ENCODE data around the gene CORO1A. TPM values are rescaled to one million over a fixed set of nuclear protein-coding genes. Genes with fewer than 3 reads are reported as not detected.
"Not testable (repeated sequence)": the region's sequence is repeated elsewhere in the genome, so short reads cannot be mapped to it uniquely, and the experiment has no call there.

Gene CORO1A
- total RNA-seq, 1 donor from 2014 or later = 25.2 TPM

DNA sequence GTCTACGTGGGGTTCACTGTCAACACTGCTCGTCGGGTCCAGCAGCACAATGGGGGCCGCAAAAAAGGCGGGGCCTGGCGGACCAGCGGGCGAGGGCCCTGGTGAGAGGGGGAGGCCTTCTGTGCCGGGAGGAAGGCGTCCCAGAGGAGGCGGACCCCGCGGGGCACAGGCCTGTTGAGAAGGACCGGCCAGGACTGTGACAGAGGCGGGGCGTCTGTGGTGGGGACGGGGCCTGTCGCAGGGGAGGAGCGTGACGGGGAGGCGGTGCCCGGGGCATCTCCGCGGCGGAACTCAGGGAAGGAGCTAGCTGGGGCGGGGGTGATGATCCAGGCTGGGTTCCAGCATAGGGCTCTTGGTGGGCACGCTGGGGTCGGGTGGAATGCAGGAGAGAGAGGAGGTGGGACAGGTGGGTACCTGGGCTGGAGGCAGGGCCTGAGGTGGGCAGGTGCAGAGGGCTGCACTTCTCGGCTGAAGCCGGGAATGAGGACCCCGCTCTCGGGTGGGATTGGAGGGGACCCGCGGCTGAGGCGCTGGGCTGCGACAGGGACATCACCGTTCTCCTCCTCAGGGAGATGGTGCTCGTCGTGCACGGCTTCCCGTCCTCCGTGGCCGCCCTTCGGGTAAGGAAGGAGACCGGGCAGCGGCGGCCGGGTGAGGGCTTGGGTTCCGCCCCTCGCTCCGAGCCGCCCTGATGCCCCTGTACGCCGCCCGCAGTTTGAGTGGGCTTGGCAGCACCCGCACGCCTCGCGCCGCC lies 10.9 kb downstream of the CORO1A start:
- DNase-seq (ENCODE audit: low read depth, low spot score); H3K4me3 Mint-ChIP-seq; H3K27ac Mint-ChIP-seq (ENCODE audit: unreplicated experiment); H3K27me3 Mint-ChIP-seq (ENCODE audit: low read depth); H3K9me3 Mint-ChIP-seq; H3K36me3 Mint-ChIP-seq (ENCODE audit: low read depth); H3K4me1 Mint-ChIP-seq: not testable (repeated sequence)

DNA sequence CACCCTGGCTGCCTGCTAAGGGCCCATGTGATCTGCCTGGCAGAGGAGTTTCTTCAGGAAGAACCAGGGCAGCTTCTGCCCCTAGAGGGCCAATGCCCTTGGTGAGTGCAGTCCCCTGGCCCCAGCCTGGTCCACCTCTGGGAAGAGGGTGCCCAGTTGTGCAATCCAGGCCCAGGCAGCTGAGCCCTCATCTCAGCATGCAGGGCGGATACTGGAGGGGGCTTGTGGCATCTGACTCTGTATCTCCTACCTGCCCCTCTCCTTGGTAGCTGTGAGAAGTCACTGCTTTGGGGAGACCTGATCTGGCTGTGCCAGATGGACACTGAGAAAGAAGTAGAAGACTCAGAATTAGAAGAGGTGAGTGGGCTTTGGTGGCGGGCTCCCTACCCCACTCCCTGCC lies 13.6 kb downstream of the CORO1A start:
- not testable (repeated sequence) for H3K36me3 Mint-ChIP-seq (ENCODE audit: low read depth); DNase-seq (ENCODE audit: low read depth, low spot score); H3K27ac Mint-ChIP-seq (ENCODE audit: unreplicated experiment); H3K9me3 Mint-ChIP-seq; H3K4me1 Mint-ChIP-seq; H3K4me3 Mint-ChIP-seq; H3K27me3 Mint-ChIP-seq (ENCODE audit: low read depth)

DNA sequence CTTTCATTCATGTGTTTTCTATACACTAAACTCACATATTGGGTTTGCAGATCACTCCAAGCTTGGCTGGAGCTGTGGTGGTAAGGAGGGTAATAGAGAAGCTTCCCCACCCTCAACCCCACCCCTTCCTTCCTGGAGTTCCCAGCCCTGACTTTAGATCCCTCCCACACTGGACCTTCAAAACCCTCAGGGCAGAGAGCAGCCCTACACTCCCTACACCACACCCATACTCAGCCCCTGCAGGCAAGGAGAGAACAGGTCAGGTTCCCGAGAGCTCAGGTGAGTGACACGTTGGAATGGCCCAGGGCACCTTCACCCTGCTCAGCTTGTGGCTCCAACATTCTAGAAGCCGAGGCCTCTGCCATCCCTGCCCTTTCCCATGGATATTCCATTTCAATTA lies 15.6 kb downstream of the CORO1A start, which contains the start of gene SULT1A3:
TSS of gene SULT1A3 (plus strand) at position 207 of the 400 bp plus-strand sequence. CDS start 1,474 bp downstream, outside the sequence.
- DNase-seq (ENCODE audit: low read depth, low spot score); H3K4me1 Mint-ChIP-seq; H3K36me3 Mint-ChIP-seq (ENCODE audit: low read depth); H3K27me3 Mint-ChIP-seq (ENCODE audit: low read depth); H3K9me3 Mint-ChIP-seq; H3K4me3 Mint-ChIP-seq; H3K27ac Mint-ChIP-seq (ENCODE audit: unreplicated experiment): not testable (repeated sequence)

DNA sequence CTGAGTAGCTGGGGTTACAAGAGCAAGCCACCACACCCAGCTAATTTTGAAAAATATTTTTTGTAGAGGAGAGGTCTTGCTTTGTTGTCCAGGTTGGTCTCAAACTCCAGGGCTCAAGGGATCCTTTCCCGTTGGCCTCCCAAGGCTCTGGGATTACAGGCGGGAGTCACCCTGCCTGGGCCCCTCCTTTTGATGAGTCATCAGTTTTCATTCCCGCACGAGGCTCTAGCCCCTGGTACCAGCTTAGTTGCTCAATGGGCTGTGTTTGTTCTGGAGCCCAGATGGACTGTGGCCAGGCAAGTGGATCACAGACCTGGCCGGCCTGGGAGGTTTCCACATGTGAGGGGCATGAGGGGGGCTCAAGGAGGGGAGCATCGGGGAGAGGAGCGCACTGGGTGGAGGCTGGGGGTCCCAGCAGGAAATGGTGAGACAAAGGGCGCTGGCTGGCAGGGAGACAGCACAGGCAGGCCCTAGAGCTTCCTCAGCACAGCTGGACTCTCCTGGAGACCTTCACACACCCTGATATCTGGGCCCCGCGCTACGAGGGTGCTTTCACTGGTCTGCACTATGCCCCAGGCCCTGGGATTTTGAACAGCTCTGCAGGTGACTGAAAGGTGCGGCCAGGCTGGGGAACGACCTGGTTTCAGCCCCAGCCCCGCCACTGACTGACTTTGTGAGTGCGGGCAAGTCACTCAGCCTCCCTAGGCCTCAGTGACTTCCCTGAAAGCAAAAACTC lies 16.4 kb downstream of the CORO1A start:
- H3K4me3 Mint-ChIP-seq; H3K36me3 Mint-ChIP-seq (ENCODE audit: low read depth); H3K9me3 Mint-ChIP-seq; H3K27me3 Mint-ChIP-seq (ENCODE audit: low read depth); H3K4me1 Mint-ChIP-seq; H3K27ac Mint-ChIP-seq (ENCODE audit: unreplicated experiment); DNase-seq (ENCODE audit: low read depth, low spot score): not testable (repeated sequence)

DNA sequence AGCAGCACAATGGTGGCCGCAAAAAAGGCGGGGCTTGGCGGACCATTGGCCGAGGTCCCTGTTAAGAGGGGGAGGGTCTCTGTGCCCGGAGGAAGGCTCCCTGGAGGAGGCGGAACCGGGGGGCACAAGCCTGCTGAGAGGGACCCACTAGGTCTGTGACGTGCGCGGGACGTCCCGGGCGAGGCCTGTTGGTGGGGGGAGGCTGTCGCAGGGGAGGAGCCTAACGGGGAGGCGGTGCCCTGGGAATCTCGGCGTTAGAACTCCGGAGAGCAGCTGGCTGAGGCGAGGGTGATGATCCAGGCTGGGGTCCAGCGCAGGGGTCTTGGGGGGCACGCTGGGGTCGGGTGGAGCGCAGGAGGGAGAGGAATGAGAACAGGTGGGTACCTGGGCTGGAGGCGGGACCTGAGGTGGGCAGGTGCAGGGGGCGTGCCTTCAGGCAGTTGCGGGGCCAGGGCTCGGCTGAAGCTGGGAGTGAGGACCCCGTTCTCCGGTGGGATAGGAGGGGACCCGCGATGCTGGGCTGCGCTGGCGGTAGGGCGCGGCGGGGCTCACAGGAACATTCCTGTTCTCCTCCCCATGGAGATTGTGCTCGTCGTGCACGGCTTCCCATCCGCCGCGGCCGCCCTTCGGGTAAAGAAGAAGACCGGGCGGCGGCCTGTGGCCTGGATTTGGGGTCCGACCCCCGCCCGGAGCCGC lies 22.3 kb downstream of the CORO1A start:
- not testable (repeated sequence) for H3K9me3 Mint-ChIP-seq; H3K27ac Mint-ChIP-seq (ENCODE audit: unreplicated experiment); H3K4me1 Mint-ChIP-seq; H3K36me3 Mint-ChIP-seq (ENCODE audit: low read depth); H3K4me3 Mint-ChIP-seq; H3K27me3 Mint-ChIP-seq (ENCODE audit: low read depth)
- DNase-seq (ENCODE audit: low read depth, low spot score) = peak; percentile 4

DNA sequence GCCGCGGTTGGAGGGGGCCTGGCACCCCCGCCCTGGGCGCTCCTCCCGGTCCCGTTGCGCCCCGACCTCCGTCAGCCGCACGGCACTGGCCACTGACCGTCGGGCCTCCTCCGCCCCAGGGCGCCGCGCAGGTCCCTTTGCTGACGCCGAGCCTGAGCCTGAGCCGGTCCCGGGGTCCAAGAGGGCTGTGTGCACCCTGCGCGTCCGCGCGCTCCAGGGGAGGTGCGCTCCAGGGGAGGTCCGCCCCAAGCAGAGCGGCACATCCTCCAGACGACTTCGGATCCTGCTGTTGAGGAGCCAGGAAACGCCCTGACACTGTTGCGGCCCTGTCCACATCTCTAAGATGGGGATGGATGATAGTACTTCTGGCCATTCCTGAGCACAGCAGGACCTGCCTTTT lies 22.9 kb downstream of the CORO1A start:
- not testable (repeated sequence) for H3K9me3 Mint-ChIP-seq; H3K4me3 Mint-ChIP-seq; H3K36me3 Mint-ChIP-seq (ENCODE audit: low read depth); DNase-seq (ENCODE audit: low read depth, low spot score); H3K4me1 Mint-ChIP-seq; H3K27me3 Mint-ChIP-seq (ENCODE audit: low read depth); H3K27ac Mint-ChIP-seq (ENCODE audit: unreplicated experiment)

DNA sequence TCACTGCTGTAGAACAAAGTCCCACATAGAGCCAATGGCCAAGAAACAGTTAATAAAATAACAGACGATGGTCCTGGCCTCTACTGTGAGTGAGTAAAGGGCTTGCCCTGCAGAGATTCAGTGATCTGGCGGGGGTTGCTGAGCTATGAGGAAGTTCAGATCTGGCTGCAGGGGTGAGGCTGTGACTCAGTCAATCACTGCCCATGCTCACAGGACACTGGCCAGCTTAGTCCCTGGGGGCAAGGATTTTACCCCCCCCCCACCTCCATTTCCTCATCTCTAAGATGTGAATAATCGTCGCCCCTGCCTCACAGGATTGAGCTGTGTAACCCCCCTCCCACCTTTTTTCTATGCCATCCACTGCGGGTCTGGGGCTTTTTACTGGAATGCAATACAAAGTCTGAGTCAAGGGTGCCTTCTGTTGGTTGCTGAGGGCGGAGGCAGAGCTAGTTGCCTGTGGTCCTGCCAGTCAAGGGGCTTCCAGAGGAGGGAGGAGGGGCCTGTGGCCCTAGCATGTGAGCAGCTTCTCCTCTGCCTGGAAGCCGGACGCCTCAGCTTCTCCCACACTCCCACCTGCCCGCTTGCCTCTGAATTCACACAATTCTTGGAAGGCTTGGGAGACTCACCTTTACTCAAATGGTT lies 23.8 kb downstream of the CORO1A start:
- not testable (repeated sequence) for H3K36me3 Mint-ChIP-seq (ENCODE audit: low read depth); H3K9me3 Mint-ChIP-seq; H3K4me1 Mint-ChIP-seq; DNase-seq (ENCODE audit: low read depth, low spot score); H3K27ac Mint-ChIP-seq (ENCODE audit: unreplicated experiment); H3K27me3 Mint-ChIP-seq (ENCODE audit: low read depth); H3K4me3 Mint-ChIP-seq

DNA sequence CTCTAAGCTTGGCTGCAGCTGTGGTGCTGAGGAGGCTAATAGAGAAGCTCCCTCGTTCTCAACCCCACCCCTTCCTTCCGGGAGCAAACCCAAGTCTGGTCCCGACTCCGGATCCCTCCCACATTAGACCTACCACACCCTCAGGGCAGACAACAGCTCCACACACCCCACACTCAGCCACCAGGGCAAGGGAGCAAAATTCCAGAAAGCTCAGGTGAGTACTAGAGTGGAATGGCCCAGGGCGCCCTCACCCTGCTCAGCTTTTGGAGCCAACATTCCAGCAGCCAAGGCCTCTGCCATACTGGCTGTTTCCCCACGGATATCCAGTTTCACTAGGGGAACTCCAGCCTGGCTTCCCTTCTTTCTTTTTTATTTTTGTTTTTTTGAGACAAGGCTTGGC lies 25.6 kb downstream of the CORO1A start:
- H3K27ac Mint-ChIP-seq (ENCODE audit: unreplicated experiment); H3K36me3 Mint-ChIP-seq (ENCODE audit: low read depth); H3K4me3 Mint-ChIP-seq; H3K27me3 Mint-ChIP-seq (ENCODE audit: low read depth); H3K9me3 Mint-ChIP-seq; H3K4me1 Mint-ChIP-seq; DNase-seq (ENCODE audit: low read depth, low spot score): not testable (repeated sequence)

DNA sequence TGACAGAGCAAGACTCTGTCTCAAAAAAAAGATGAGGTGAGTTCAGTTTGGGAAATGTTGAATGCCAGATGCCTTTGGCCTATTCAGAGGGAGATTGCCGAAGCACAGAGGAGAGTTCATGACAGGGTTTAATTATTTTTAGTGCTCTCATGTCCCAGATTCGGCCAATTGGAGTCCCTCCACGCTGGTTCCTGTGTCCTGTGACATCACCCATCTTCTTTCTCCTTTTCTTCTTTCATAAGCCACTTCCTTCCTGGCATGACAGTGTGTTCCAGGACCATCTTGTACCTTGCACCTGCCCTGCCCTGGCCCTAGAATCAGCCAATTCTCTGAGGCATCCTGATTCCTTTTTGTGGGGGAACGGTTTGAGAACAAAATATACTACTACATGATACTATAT lies 28.0 kb downstream of the CORO1A start:
- H3K27me3 Mint-ChIP-seq (ENCODE audit: low read depth); H3K4me1 Mint-ChIP-seq; DNase-seq (ENCODE audit: low read depth, low spot score); H3K36me3 Mint-ChIP-seq (ENCODE audit: low read depth); H3K9me3 Mint-ChIP-seq; H3K27ac Mint-ChIP-seq (ENCODE audit: unreplicated experiment); H3K4me3 Mint-ChIP-seq: not testable (repeated sequence)

DNA sequence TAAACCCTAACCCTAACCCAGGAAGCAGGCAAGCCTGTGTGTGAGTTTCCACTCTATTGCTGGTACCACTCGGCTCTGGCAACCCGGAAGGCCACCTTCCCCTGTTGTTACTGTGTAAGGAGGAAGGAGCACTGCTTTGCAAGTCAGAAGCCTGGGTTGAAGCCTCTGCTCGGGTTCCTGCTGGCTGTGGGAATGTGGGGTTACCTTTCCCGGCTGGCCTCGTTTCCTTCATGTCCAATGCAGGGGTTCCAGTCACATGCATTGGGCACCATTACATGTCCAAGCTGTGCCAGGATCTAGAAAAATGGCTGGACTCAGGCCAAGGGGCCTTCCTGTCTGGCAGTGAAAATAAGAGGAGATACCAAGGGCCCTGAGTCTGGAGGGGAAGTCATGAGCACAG lies 33.7 kb downstream of the CORO1A start:
- H3K27ac Mint-ChIP-seq (ENCODE audit: unreplicated experiment); H3K9me3 Mint-ChIP-seq; H3K4me1 Mint-ChIP-seq; H3K36me3 Mint-ChIP-seq (ENCODE audit: low read depth); H3K4me3 Mint-ChIP-seq; DNase-seq (ENCODE audit: low read depth, low spot score); H3K27me3 Mint-ChIP-seq (ENCODE audit: low read depth): not testable (repeated sequence)

Other genes with a start within 250 kb of the CORO1A start
- gene TMEM219, start 221.5 kb upstream of the CORO1A start, total RNA-seq = 70.7 and 74.0 TPM in 2 replicates
- gene TAOK2, start 209.7 kb upstream of the CORO1A start, total RNA-seq = 67.7 and 73.2 TPM in 2 replicates
- 31.8 and 34.8 TPM in 2 replicates for gene HIRIP3, start 188.0 kb upstream of the CORO1A start, total RNA-seq
- 81.9 and 88.6 TPM in 2 replicates for gene INO80E, start 187.4 kb upstream of the CORO1A start, total RNA-seq
- gene DOC2A, start 172.6 kb upstream of the CORO1A start, total RNA-seq = 5.7 and 6.4 TPM in 2 replicates
- not detected in 2 replicates for gene C16orf92, start 160.4 kb upstream of the CORO1A start, total RNA-seq
- 14.2 and 15.3 TPM in 2 replicates for gene TLCD3B, start 152.3 kb upstream of the CORO1A start, total RNA-seq
- 640 and 669 TPM in 2 replicates for gene ALDOA, start 117.8 kb upstream of the CORO1A start, total RNA-seq
- gene PPP4C, start 107.6 kb upstream of the CORO1A start, total RNA-seq = 141 and 144 TPM in 2 replicates
- gene TBX6, start 91.7 kb upstream of the CORO1A start, total RNA-seq = 0.79 and 1.2 TPM in 2 replicates
- 9.6 and 12.4 TPM in 2 replicates for gene YPEL3, start 87.4 kb upstream of the CORO1A start, total RNA-seq
- 6.7 and 7.7 TPM in 2 replicates for gene GDPD3, start 70.1 kb upstream of the CORO1A start, total RNA-seq
- 60.5 and 62.6 TPM in 2 replicates for gene MAPK3, start 60.4 kb upstream of the CORO1A start, total RNA-seq
- 103 and 118 TPM in 2 replicates for gene BOLA2B, start 10.1 kb downstream of the CORO1A start, total RNA-seq
- gene SLX1A, start 10.3 kb downstream of the CORO1A start, total RNA-seq = 45.0 and 69.1 TPM in 2 replicates
- gene SULT1A3, start 15.7 kb downstream of the CORO1A start, total RNA-seq = 23.9 and 26.4 TPM in 2 replicates
- gene NPIPB13, start 64.9 kb downstream of the CORO1A start, total RNA-seq = 11.2 and 15.4 TPM in 2 replicates
- gene CD2BP2, start 171.7 kb downstream of the CORO1A start, total RNA-seq = 74.8 and 85.2 TPM in 2 replicates
- gene TBC1D10B, start 186.9 kb downstream of the CORO1A start, total RNA-seq = 39.7 and 45.6 TPM in 2 replicates
- gene MYL11, start 191.2 kb downstream of the CORO1A start, total RNA-seq = not detected in 2 replicates
- 2.3 and 2.9 TPM in 2 replicates for gene SEPTIN1, start 199.0 kb downstream of the CORO1A start, total RNA-seq
- 59.9 and 60.9 TPM in 2 replicates for gene ZNF48, start 211.8 kb downstream of the CORO1A start, total RNA-seq
- 17.5 and 18.9 TPM in 2 replicates for gene ZNF771, start 224.0 kb downstream of the CORO1A start, total RNA-seq
- gene DCTPP1, start 246.4 kb downstream of the CORO1A start, total RNA-seq = 91.6 and 94.3 TPM in 2 replicates